ENCODE measurements around the gene ERF.

DNA sequence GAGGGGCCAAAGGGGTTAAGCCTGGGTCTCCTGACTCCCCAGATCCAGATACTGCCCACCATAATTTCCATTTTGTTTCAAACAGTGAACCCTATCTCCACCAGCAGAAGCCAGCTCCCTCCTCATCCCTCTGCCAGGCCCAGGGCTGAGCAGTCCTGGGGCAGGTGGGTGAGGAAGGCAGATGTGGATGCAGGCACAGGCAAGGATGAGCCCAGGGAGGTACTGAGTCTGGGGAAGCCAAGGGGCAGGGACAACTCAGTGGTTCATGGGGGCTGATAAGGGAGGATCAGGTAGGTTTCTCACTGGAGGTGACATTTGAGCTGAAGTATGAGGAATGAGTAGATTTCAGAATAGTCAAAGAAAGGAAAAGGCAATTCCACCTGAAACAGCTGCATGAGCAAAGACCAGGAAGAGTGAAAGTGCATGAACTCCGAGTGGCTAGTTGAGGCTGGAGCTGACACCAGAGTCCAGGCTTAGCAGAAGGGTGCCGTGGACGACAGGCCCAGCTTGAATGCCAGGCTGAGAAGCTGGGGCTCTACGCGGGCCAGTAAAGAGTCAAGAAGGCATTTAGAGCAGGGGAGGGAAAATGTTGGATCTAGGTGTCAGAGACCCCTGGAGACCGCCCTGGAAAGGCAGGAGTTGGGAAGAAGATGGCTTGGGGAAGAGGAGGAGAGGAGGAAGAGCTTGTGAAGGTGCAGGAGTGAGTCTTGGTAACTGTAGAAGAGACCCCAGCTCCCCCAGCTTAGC is 24.4 kb upstream of the ERF start:
- no peak for TF ChIP-seq EZH2 (IDR thresholded peaks at IDR 0.05; ENCODE audit: insufficient read depth, poor library complexity, severe bottlenecking)
- TF ChIP-seq EZH2phosphoT487 (IDR thresholded peaks at IDR 0.05; ENCODE audit: insufficient read depth, low read depth) = no peak

All from GM23248 (cell line).